Liver (tissue), 3 donors: ENCODE data around the gene PJA1.

ENCODE experiments used
- CTCF ChIP-seq: fragments of 150-350 bp; IDR thresholded peaks from 2 replicates; pipeline ENCODE4 v1.5.1; 2017; ENCODE audit warnings: improper control_type of control experiment, low read depth, low read length; ENCODE audit not compliant: missing input control
- JUND ChIP-seq, 2 donors: IDR thresholded peaks; 2 replicates each; pipeline ENCODE4 v1.6.1; 2016; ENCODE audit warnings: antibody characterized with exemption in 2 of 2
- REST ChIP-seq: IDR thresholded peaks from 2 replicates; pipeline ENCODE4 v1.6.1; 2016; ENCODE audit warnings: antibody characterized with exemption, mild to moderate bottlenecking
- TAF1 ChIP-seq: conservative IDR thresholded peaks from 2 replicates; pipeline ENCODE4 v1.6.1; 2016; ENCODE audit warnings: antibody characterized with exemption, mild to moderate bottlenecking
- YY1 ChIP-seq: IDR thresholded peaks from 2 replicates; pipeline ENCODE4 v1.6.1; 2016; ENCODE audit warnings: antibody characterized with exemption, mild to moderate bottlenecking
- donor health status: healthy.
- donor health status: healthy.

GRCh38 chrX:69125094-69125493 is 40.2 kb downstream of the PJA1 start:
- no peak for TF ChIP-seq CTCF
- TF ChIP-seq REST: no peak
- no peak for TF ChIP-seq YY1
- TF ChIP-seq JUND (IDR thresholded peaks at IDR 0.05): no peak
- no peak for TF ChIP-seq TAF1
